AG09319 (cell line): Measurements from ENCODE around the gene HOXA10.

Experiments used
- DNase-seq: peaks from one replicate; pipeline ENCODE4 v3.0.0-alpha.2; 2010; ENCODE audit warnings: low read depth; ENCODE audit errors: extremely low read depth
- TF ChIP-seq, protein P1 (sequence below): IDR thresholded peaks from 2 replicates; pipeline ENCODE4 v1.5.1; 2011; ENCODE audit warnings: low read depth, mild to moderate bottlenecking, inconsistent platforms, low read length, moderate library complexity

The HOXA10 gene

DNA sequence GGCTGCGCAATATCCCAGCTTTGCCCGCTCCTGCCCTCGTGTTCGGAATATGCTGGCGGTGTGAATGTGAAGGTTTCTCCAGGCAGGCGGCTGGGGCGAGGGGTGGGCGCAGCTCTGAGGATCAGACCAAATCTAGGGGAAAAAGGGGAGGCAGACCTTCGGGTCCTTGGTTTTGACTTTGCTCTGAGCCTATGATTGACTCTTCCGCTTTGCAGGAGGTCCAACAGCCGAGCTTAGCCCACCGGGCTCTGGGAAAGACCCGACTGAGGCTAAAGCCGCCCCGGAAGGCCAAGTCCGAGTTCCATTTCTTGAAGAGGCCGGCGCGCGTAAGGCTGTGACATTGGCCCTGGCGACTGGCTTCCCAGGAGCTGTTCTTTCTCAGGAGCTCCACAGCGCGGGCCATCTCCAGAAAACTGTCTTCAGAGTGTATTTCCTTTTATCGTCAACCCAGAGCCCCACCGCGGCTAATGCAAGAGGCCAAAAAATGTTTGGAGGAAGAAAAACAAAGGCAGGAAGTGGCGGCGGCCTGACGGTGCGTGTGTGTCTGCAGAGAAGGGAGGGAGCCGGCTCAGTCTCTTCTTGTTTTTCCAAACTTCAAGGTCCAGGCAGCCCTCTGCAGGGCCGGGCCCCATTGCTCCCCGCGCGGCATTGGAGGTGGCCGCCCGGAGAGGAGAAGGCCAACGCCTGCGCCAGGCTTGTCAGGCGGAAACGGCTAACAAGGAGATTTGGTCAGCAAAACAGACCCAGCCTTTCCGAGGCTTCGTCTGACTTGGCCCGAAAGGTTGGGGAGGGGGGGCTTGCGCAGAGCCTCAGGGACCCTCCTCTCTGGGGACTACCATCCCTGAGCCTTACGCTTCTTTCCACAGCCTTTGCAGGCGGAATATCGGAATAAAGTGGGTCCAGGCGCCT, 14.5 kb upstream of the HOXA10 start:
- TF ChIP-seq, protein P1, sequence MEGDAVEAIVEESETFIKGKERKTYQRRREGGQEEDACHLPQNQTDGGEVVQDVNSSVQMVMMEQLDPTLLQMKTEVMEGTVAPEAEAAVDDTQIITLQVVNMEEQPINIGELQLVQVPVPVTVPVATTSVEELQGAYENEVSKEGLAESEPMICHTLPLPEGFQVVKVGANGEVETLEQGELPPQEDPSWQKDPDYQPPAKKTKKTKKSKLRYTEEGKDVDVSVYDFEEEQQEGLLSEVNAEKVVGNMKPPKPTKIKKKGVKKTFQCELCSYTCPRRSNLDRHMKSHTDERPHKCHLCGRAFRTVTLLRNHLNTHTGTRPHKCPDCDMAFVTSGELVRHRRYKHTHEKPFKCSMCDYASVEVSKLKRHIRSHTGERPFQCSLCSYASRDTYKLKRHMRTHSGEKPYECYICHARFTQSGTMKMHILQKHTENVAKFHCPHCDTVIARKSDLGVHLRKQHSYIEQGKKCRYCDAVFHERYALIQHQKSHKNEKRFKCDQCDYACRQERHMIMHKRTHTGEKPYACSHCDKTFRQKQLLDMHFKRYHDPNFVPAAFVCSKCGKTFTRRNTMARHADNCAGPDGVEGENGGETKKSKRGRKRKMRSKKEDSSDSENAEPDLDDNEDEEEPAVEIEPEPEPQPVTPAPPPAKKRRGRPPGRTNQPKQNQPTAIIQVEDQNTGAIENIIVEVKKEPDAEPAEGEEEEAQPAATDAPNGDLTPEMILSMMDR: no peak
- no peak for DNase-seq

DNA sequence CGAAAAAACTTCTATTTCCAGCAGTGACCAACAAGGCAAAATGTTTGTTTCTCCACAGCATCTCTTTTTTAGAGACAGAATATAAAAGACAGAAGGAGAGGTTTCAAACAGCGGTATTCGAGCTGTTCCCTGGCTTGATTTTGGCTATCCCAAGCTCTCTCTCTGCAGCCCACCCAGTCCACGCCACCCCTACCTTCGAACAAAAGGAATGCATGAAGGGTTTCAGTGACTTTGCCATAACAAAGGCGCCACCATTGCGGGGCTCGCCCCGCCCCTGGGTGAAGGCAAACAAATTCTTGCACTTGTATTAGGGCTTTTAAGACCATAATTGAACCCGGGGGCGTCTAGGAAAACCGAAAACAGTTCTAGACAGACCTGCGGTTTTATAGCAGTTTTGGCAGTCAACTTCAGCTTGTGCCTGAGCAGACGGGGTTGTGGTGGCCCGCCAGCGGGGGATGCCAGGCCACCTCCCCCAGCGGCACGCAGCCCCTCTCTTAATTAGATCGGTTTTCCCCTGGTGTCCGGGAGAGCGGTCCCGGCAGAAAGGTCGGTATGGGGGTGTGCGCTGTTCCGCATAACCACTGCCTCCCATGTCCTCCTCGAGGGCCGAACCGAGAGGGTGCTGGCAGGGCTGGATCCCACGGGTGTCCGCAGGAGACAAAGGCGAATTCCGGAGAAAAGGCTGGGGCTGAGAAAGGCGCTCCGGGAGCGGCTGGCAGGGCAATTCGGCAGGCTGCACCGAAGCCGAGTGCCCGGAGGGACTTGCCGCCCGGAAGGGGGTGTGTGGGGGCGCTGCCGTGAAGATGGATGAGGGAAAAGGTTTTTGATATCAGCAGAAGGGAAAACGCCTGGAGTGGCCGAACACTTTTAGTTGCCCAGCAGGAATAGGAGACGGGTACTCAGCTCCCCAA, 13.6 kb upstream of the HOXA10 start:
- TF ChIP-seq, protein P1: no peak
- DNase-seq: no peak

DNA sequence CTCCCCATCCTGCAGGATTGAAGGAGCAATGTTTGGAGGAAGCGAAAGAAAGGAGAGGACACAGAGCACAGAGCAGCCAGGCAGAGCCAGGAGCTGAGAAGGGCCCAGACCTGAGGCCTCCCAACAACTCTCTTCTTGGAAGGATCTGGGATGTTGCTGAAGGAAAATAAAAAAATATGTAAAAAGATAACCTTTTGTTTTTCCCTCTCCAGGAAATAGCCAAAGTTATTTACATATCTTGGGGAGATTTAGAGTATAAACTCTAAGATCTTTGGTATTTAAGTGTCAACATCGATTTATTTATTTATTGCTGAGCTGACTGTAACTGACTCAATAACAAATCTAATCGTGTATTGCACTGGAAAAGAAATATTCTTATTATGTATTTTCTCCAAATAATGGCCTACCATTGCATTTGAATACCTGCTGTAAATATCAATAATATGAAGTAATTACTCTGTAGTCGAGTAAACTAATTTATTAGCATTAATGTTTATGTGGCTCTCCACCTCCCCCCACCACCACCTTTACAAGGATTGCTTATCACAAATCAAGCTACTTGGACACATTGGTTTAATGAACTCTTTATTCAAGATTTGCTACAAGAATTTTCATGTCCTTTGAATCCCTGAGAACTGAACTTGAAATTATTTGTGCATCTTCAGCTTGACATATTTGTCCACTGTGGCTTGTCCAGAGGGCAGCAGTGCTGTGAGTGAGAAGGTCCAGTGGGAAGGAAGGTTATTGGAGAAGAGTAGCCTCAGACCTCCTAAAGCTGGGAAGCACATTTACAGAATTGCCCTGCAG, 12.8 kb upstream of the HOXA10 start:
- TF ChIP-seq, protein P1: no peak
- no peak for DNase-seq

DNA sequence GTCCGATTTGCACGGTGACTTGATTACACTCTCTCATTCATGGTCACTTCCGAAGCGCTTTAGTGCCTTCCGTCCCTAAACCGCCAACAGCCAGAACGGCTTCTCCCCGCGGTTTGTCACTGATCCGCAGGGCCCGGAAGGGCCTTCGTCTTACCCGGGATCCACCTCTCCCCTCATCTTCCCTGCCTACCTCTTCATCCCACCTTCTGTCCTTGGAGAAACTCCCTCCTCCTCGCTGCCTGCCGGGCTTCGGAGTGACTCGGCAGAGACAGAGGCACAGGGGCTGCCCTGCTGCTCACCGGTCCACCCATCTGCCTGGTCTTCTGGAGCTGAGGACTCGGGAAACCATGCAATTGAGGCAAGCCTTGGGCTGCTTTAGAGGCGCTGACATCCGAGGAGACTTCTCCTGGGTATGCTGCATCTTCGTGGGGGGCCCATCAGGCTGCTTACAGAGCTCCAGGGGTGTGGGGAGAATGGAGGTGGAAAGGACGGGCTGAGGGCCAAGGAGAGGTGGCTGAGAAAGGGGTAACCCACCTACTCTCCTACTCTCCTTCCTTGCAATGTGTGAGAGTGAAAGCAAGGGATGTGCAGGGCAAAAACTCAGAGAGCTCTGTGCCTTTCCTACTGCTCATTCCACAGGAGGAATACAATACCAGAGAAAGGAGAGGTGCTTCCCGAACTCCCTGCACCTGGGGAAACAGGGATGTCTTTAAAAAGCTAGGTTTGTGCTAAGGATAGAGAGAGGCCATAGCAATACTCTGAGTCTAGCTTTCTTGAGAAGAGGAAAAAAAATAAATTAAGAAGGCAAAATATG, 11.9 kb upstream of the HOXA10 start:
- TF ChIP-seq, protein P1: no peak

DNA sequence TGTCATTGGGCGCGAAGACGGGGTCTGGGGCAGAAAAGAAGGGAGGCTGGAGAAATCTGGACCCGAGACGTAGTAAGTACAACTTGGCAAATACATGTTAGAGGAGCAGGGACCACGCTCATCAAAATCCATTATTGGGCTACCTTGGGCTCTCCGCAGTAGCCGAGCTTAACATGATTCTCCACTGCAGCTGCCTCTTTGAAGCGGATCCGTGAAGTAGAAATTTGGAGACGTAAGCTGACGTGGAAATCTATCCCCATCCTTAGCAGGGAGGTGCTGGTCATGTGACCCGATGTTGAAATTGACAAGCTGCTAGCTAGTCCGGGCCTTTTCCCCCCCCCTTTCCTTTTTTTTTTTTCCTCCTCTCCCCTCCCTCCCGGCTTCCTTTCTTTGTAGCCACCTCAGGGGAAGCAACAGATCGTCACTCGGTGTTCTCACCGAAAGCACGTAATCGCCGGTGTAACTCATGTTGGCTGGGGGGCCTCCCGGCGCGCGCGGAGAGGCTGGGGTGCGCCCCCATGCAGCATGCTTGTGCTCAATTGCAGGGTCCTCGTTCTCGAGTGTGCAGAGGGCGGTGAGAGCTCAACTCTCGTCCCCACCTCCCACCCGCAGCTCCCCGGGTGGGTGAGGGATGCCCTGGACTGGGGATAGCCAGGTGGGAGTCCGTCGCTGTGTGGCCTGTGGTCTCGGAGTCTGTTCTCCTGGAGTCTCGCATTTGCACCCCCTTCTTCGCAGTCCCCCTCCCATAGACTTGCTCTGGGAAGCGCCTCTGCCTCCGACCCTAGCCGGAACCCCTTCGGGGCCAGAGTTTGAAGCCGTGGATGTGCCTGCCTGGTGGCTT, 11.1 kb upstream of the HOXA10 start, which contains the start of gene HOXA11:
HOXA11 (minus strand) TSS at position 220 of the 841 bp plus-strand sequence; CDS start at position 132, 88 bp downstream.
- TF ChIP-seq, protein P1: no peak
- DNase-seq: peak; percentile 10

More for the DNA sequence above, 11.9 kb upstream of the HOXA10 start:
- no peak for DNase-seq
